NCI-H146 treated with DMSO at 0.1 percent for 48 hours (cell line): ENCODE measurements around the gene MYMK.

ENCODE experiments used
- DNase-seq: peaks from one replicate; lab custom pipeline; 2025; ENCODE audit not compliant: unreplicated experiment; lab: John Stamatoyannopoulos, UW

The MYMK gene

GRCh38 chr9:133519693-133520092 is 5.1 kb downstream of the MYMK start:
- DNase-seq: no peak

- DNase-seq: no peak
Observed at GRCh38 chr9:133518706-133519449, 5.9 kb downstream of the MYMK start.

GRCh38 chr9:133518200-133518599 is 6.6 kb downstream of the MYMK start:
- no peak for DNase-seq

- no peak for DNase-seq
Observed at GRCh38 chr9:133517711-133518110, 7.0 kb downstream of the MYMK start.

- no peak for DNase-seq
Observed at GRCh38 chr9:133516961-133517350, 7.8 kb downstream of the MYMK start.

- no peak for DNase-seq
Observed at GRCh38 chr9:133516256-133516960, 8.4 kb downstream of the MYMK start.

GRCh38 chr9:133515615-133516255 is 9.0 kb downstream of the MYMK start:
- DNase-seq: no peak

GRCh38 chr9:133515240-133515610 is 9.5 kb downstream of the MYMK start:
- DNase-seq: no peak

GRCh38 chr9:133514460-133515239 is 10.1 kb downstream of the MYMK start:
- no peak for DNase-seq

GRCh38 chr9:133513214-133514100 is 11.3 kb downstream of the MYMK start:
- no peak for DNase-seq

- no peak for DNase-seq
Observed at GRCh38 chr9:133512253-133513213, 12.2 kb downstream of the MYMK start.

GRCh38 chr9:133511607-133512006 is 13.2 kb downstream of the MYMK start:
- DNase-seq: no peak

- DNase-seq: no peak
Observed at GRCh38 chr9:133510926-133511505, 13.7 kb downstream of the MYMK start.

- DNase-seq: peak; percentile 32
Observed at GRCh38 chr9:133509179-133510083, 15.3 kb downstream of the MYMK start.

GRCh38 chr9:133508046-133508445 is 16.7 kb downstream of the MYMK start:
- no peak for DNase-seq

- no peak for DNase-seq
Observed at GRCh38 chr9:133507246-133507965, 17.4 kb downstream of the MYMK start.

- no peak for DNase-seq
Observed at GRCh38 chr9:133506653-133507038, 18.1 kb downstream of the MYMK start.
